Psoas muscle (tissue), 8 donors: ENCODE data around the gene GPAT2. TPM values are rescaled to one million over a fixed set of nuclear protein-coding genes. Genes with fewer than 3 reads are reported as not detected.
A peak's percentile ranks its signal among the peaks of the same experiment; 100 is the strongest.
"Not testable (repeated sequence)": the region's sequence is repeated elsewhere in the genome, so short reads cannot be mapped to it uniquely, and the experiment has no call there.

Experiments used
- ATAC-seq, 4 donors: fragments of 200-7000 bp; cut with Tn5 transposase; one replicate each; pipeline ENCODE4 v1.9.1; 2020; ENCODE audit warnings: moderate library complexity in 3 of 4, mild to moderate bottlenecking in 2 of 4
- DNase-seq, 2 donors: peaks; one replicate each; pipeline ENCODE4 v3.0.0-alpha.2; 2020
- H3K27ac ChIP-seq: fragments of 200-600 bp; one replicate; pipeline ENCODE4 v1.8.0; 2022
- H3K27me3 ChIP-seq, 3 donors: fragments of 200-600 bp in 1 of 3; one replicate each; pipeline versions ENCODE4 v1.6.1 to v1.8.0; 2013 to 2022; ENCODE audit warnings: low read length in 2 of 3, mild to moderate bottlenecking in 2 of 3, moderate library complexity in 1 of 3; ENCODE audit not compliant: insufficient read depth in 3 of 3
- H3K36me3 ChIP-seq, 2 donors: fragments of 200-600 bp in 1 of 2; one replicate each; pipeline versions ENCODE4 v1.6.1 to v1.8.0; 2013 to 2022; ENCODE audit warnings: low read depth in 1 of 2, mild to moderate bottlenecking in 1 of 2, moderate library complexity in 1 of 2; ENCODE audit not compliant: insufficient read depth in 1 of 2
- H3K4me1 ChIP-seq: fragments of 200-600 bp; one replicate; pipeline ENCODE4 v1.8.0; 2022
- H3K4me3 ChIP-seq: fragments of 200-600 bp; one replicate; pipeline ENCODE4 v1.8.0; 2022; ENCODE audit warnings: mild to moderate bottlenecking
- H3K9me3 ChIP-seq: fragments of 200-600 bp; one replicate; pipeline ENCODE4 v1.8.0; 2022
- CTCF ChIP-seq: fragments of 200-600 bp; IDR thresholded peaks from one replicate; pipeline ENCODE4 v1.8.0; 2022; ENCODE audit warnings: antibody characterized with exemption
- WGBS, 3 donors: extraction: QIAGEN DNeasy Blood & Tissue Kit; methylation state at CpG; one replicate each; pipeline versions ENCODE4 v1.1.6 to v1.1.7; 2013; 5-methylcytosine and 5-hydroxymethylcytosine counted together
- intact Hi-C, 2 donors: fragments of 100-400 bp; cut with DNase I; formaldehyde crosslinking; loops; one replicate each; pipeline versions ENCODE4 v1.11.0 to v1.14.2; 2022
- polyA plus RNA-seq, 3 donors: library from polyadenylated mRNA; stranded (reverse); fragments of 200-250 nt; gene quantifications; one replicate each; pipeline ENCODE4 v1.2.3, GENCODE V29; 2013
- total RNA-seq, 4 donors: library from RNA; stranded (reverse); fragmentation: NEBNext Ultra II Directional in 2 of 4; extraction: Animal tissue kit (Norgen Biotek cat#: 25700) in 2 of 4; gene quantifications; one replicate each; pipeline versions ENCODE4 v1.2.1 to v1.2.4, GENCODE V29; 2021 to 2023
- donor health status: healthy with polysubstance abuse.
- donor health status: DM: no; HTN: no; CAD: no; lungs with moderate emphysema.
- donor health status: Bipolar disorder and iron deficiency.
- donor health status: healthy.
- donor health status: DM: yes; HTN: yes; CAD: no.
- donor health status: DM: no; HTN: no; CAD: no.
- donor health status: DM: no; HTN: no; CAD: no.
- donor health status: DM: yes; HTN: yes; CAD: no.

The GPAT2 gene
- total and polyA plus RNA-seq, 7 donors: 3.2 to 7.8 (median 6.4) TPM

GRCh38 chr2:95992520-95993272 is 42.0 kb downstream of the GPAT2 start:
- intact Hi-C loops: loop anchor here (10.0 kb wide), 2 partner anchors 272 to 512 kb away; partner anchors contain the start of genes CIAO1 (in 1 of the 2), NEURL3 (in 1 of the 2) and TMEM127 (in 1 of the 2)
- 5 to 7% (median 5%) methylated on average over 25 to 33 of the region's 34 CpGs for WGBS, 3 donors
- TF ChIP-seq CTCF: peak; percentile 84
- H3K9me3 ChIP-seq, H3K27me3 ChIP-seq, H3K36me3 ChIP-seq, H3K4me1 ChIP-seq: not testable (repeated sequence)
- ATAC-seq (peak; percentile 86 to 93 (median 92)), DNase-seq (peak; percentile 32 to 61)
- Histone ChIP-seq H3K27ac (peak overlapping the region; percentile 82), H3K4me3 (peak overlapping the region; percentile 78)

GRCh38 chr2:95992102-95992501 is 42.6 kb downstream of the GPAT2 start:
- not testable (repeated sequence) for H3K4me1 ChIP-seq, H3K27me3 ChIP-seq, H3K36me3 ChIP-seq, H3K9me3 ChIP-seq
- peak overlapping the region; percentile 82 for H3K27ac ChIP-seq
- peak in 1 of 2 donors; percentile 53 for DNase-seq
- WGBS, 3 donors: 0% methylated on average over 8 to 16 of the region's 39 CpGs; no CpG with 5 or more reads in 1 of the 3 donors
- peak overlapping the region; percentile 78 for H3K4me3 ChIP-seq
- ATAC-seq: peak; percentile 80 to 89 (median 84)
- intact Hi-C loops: loop anchor here (10.0 kb wide), 2 partner anchors 273 to 513 kb away; partner anchors contain the start of genes CIAO1 (in 1 of the 2), NEURL3 (in 1 of the 2) and TMEM127 (in 1 of the 2)

- Histone ChIP-seq H3K4me3 (peak within 1 kb of the TSS; percentile 78), H3K27ac (peak within 1 kb of the TSS; percentile 82)
- 0 to 1% (median 0%) methylated on average over 23 to 30 of the region's 56 CpGs for WGBS, 3 donors
- not testable (repeated sequence) for H3K27me3 ChIP-seq, H3K4me1 ChIP-seq, H3K9me3 ChIP-seq, H3K36me3 ChIP-seq
- intact Hi-C loops: loop anchor here (10.0 kb wide), 2 partner anchors 273 to 513 kb away; partner anchors contain the start of genes CIAO1 (in 1 of the 2), NEURL3 (in 1 of the 2) and TMEM127 (in 1 of the 2)
- ATAC-seq (peak; percentile 89 to 94 (median 92)), DNase-seq (peak in 1 of 2 donors; percentile 45)
Observed at GRCh38 chr2:95991351-95992094, 43.2 kb downstream of the GPAT2 start, which contains the start of gene ANKRD36C. Gene ANKRD36C, minus strand, starts transcription at chr2:95991824. Its CDS starts 116 bp downstream, at chr2:95991708.

GRCh38 chr2:95990884-95991283 is 43.8 kb downstream of the GPAT2 start:
- H3K27ac ChIP-seq, H3K36me3 ChIP-seq, H3K9me3 ChIP-seq, DNase-seq, ATAC-seq, H3K27me3 ChIP-seq, H3K4me1 ChIP-seq: not testable (repeated sequence)
- H3K4me3 ChIP-seq: peak overlapping the region; percentile 34
- 12 to 18% (median 16%) methylated on average over 5 to 6 of the region's 6 CpGs for WGBS, 3 donors
- intact Hi-C loops: loop anchor here (10.0 kb wide), 2 partner anchors 274 to 514 kb away; partner anchors contain the start of genes CIAO1 (in 1 of the 2), NEURL3 (in 1 of the 2) and TMEM127 (in 1 of the 2)

Other genes starting within 250 kb of the GPAT2 start
- gene ANKRD36C, start 43.1 kb downstream of the GPAT2 start, total RNA-seq: 1 to 10 TPM; 1.1 to 5.0 (median 2.1) TPM
- gene ANKRD36C, start 43.1 kb downstream of the GPAT2 start, polyA plus RNA-seq: 1 to 10 TPM in 1 of 3 donors, under 1 TPM in 2; 0.16 to 1.0 (median 0.17) TPM
- 1 to 10 TPM; 1.6 to 5.3 (median 2.8) TPM for gene ADRA2B, start 81.7 kb upstream of the GPAT2 start, total RNA-seq
- 1 to 10 TPM; 1.7 to 2.1 (median 1.9) TPM for gene ADRA2B, start 81.7 kb upstream of the GPAT2 start, polyA plus RNA-seq
- not detected for gene ASTL, start 103.6 kb upstream of the GPAT2 start, total RNA-seq
- gene ASTL, start 103.6 kb upstream of the GPAT2 start, polyA plus RNA-seq: under 1 TPM in 1 of 3 donors, not detected in 2; 0.03 TPM
- gene DUSP2, start 110.5 kb upstream of the GPAT2 start, total RNA-seq: 1 to 10 TPM in 3 of 4 donors, under 1 TPM in 1; 0.64 to 2.4 (median 1.8) TPM
- gene DUSP2, start 110.5 kb upstream of the GPAT2 start, polyA plus RNA-seq: 1 to 10 TPM; 3.1 to 5.8 (median 4.1) TPM
- gene STARD7, start 173.9 kb upstream of the GPAT2 start, total RNA-seq: 100 to 1,000 TPM; 162 to 290 (median 231) TPM
- gene STARD7, start 173.9 kb upstream of the GPAT2 start, polyA plus RNA-seq: 100 to 1,000 TPM; 111 to 472 (median 125) TPM
- gene TMEM127, start 231.1 kb upstream of the GPAT2 start, total RNA-seq: 10 to 100 TPM; 23.1 to 33.0 (median 28.3) TPM
- gene TMEM127, start 231.1 kb upstream of the GPAT2 start, polyA plus RNA-seq: 10 to 100 TPM; 18.1 to 39.9 (median 21.2) TPM
- gene CIAO1, start 231.3 kb upstream of the GPAT2 start, total RNA-seq: 10 to 100 TPM; 44.0 to 61.0 (median 56.5) TPM
- 10 to 100 TPM; 36.8 to 91.6 (median 80.5) TPM for gene CIAO1, start 231.3 kb upstream of the GPAT2 start, polyA plus RNA-seq